Ectodermal cell (in vitro differentiated cells): ENCODE measurements around the gene ANTXRL.

Experiments
- H3K27ac ChIP-seq: 2 replicates; pipeline ENCODE4 v1.7.0; 2013; ENCODE audit warnings: mild to moderate bottlenecking, low read depth, low read length; ENCODE audit not compliant: insufficient read depth, poor library complexity, severe bottlenecking
- H3K27me3 ChIP-seq: 2 replicates; pipeline ENCODE4 v1.7.0; 2013; ENCODE audit warnings: mild to moderate bottlenecking, low read length; ENCODE audit not compliant: insufficient read depth, control insufficient read depth, poor library complexity, severe bottlenecking
- H3K36me3 ChIP-seq: one replicate; pipeline ENCODE4 v1.7.0; 2013; ENCODE audit warnings: low read length; ENCODE audit not compliant: control insufficient read depth, insufficient read depth
- H3K4me1 ChIP-seq: one replicate; pipeline ENCODE4 v1.7.0; 2013; ENCODE audit warnings: low read length; ENCODE audit not compliant: control insufficient read depth, insufficient read depth
- H3K4me3 ChIP-seq: 2 replicates; pipeline ENCODE4 v1.7.0; 2013; ENCODE audit warnings: low read depth, low read length, control low read depth; ENCODE audit not compliant: insufficient read depth
- H3K9me3 ChIP-seq: 2 replicates; pipeline ENCODE4 v1.7.0; 2013; ENCODE audit warnings: mild to moderate bottlenecking, low read length, moderate library complexity; ENCODE audit not compliant: control insufficient read depth
- WGBS, 2 experiments: methylation state at CpG; one replicate each; pipeline ENCODE4 v1.1.7; 2013; ENCODE audit warnings: missing lambda C conversion rate in 2 of 2; 5-methylcytosine and 5-hydroxymethylcytosine counted together

Gene ANTXRL

GRCh38 chr10:46318799-46319198 is 32.0 kb downstream of the ANTXRL start:
- no peaks in the 10 kb centered on the region for H3K9me3 ChIP-seq
- no peaks in the 10 kb centered on the region for H3K36me3 ChIP-seq
- 91 to 93% methylated on average over 4 of the region's 4 CpGs for WGBS, 2 experiments
- H3K4me3 ChIP-seq: no peak overlapping the region
- no peaks in the 10 kb centered on the region for H3K4me1 ChIP-seq
- H3K27me3 ChIP-seq: no peaks in the 10 kb centered on the region
- H3K27ac ChIP-seq: no peak overlapping the region

DNA sequence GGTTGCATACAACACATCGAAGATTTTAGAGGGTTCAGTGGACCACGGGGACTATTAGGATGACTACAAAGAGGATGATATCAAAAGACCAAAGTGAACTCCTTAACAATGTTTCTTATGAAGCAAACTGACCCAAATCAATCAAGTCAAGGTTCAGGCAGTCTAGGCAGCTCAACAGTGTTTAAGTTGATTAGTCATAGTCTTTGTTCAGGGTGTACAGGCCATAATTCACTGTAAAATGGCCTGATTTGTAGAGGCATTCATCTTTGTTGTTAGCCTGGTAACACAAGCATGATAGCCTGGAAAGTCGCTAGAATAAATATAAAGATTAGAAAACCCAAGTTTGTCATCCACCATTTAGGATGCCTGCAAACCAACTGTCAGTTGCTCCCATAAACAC is 32.6 kb downstream of the ANTXRL start:
- no peak overlapping the region for H3K4me3 ChIP-seq
- no peaks in the 10 kb centered on the region for H3K9me3 ChIP-seq
- H3K4me1 ChIP-seq: no peaks in the 10 kb centered on the region
- H3K27ac ChIP-seq: no peak overlapping the region
- 92 to 98% methylated on average over 3 of the region's 3 CpGs for WGBS, 2 experiments
- H3K27me3 ChIP-seq: no peaks in the 10 kb centered on the region
- H3K36me3 ChIP-seq: no peaks in the 10 kb centered on the region

DNA sequence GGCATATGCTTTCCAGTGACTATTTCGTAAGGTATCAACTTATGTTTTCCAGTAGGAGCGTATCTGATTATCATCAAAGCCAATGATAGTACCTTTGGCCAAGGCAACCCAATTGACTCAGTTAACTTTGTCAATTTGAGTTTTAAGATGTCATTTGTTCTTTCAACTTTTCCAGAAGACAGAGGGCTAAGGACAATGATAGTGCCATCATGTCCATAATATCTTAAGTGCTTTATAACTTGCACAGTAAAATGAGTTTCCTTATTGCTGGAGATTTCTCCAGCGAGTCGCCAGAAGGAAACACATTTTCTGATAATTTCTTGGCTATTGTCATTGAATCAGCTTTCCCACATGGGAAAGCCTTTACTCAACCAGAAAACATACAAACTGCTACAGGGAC is 35.0 kb downstream of the ANTXRL start:
- Histone ChIP-seq H3K27me3 (no peaks in the 10 kb centered on the region), H3K4me1 (no peaks in the 10 kb centered on the region), H3K27ac (no peak overlapping the region), H3K9me3 (no peaks in the 10 kb centered on the region), H3K36me3 (no peaks in the 10 kb centered on the region), H3K4me3 (no peak overlapping the region)
- WGBS, 2 experiments: 98% methylated on average over 4 of the region's 4 CpGs

DNA sequence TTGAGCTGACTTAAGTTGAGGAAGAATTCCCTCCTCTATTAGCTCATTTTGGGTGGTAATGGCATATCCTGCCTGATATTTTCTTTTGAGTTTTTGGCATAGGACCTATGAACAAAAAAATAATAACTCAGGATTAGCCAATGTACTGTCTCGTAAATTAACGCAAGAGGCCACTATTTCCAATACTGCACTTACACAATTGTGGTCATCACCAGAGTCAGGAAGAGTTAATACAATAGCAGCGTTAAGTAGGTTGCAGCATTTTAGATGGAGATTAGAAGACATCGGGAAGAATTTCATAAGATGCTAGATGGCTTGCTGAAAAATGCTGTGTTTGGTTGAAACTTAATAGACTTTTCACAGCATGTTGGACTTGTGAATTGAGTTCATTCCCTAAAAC is 36.4 kb downstream of the ANTXRL start:
- Histone ChIP-seq H3K27me3 (no peaks in the 10 kb centered on the region), H3K4me3 (no peak overlapping the region), H3K36me3 (no peaks in the 10 kb centered on the region), H3K27ac (no peak overlapping the region), H3K4me1 (no peaks in the 10 kb centered on the region), H3K9me3 (no peaks in the 10 kb centered on the region)
- WGBS, 2 experiments: 95 to 98% methylated on average over 4 of the region's 4 CpGs

GRCh38 chr10:46325021-46325420 is 38.2 kb downstream of the ANTXRL start:
- no peak overlapping the region for H3K27ac ChIP-seq
- H3K36me3 ChIP-seq: no peaks in the 10 kb centered on the region
- no peak overlapping the region for H3K4me3 ChIP-seq
- WGBS, 2 experiments: 100% methylated on average over 1 of the region's 1 CpG
- no peaks in the 10 kb centered on the region for H3K27me3 ChIP-seq
- peaks cover 4% of the 10 kb centered on the region for H3K4me1 ChIP-seq
- no peaks in the 10 kb centered on the region for H3K9me3 ChIP-seq

DNA sequence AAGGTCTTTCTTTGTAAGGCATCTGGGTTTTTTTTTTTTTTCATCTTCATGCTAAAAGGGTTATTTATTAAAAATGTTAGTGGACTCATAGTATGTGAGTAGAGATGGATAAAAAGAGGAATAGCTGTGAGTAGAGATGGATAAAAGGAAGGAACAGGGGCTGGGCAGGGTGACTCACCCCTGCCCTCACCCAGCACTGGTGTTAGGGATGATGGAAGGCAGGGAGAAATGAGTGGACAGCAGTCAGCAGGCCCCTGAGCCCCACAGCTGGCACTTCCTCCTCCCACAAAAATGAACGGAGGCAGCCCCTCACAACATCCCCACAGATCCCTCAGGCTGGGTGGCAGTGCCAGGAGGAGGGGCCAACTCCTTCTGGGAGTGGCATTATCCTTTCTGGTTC is 39.3 kb downstream of the ANTXRL start:
- no peaks in the 10 kb centered on the region for H3K27me3 ChIP-seq
- WGBS, 2 experiments: 85 to 100% methylated on average over 1 of the region's 1 CpG
- no peaks in the 10 kb centered on the region for H3K9me3 ChIP-seq
- H3K27ac ChIP-seq: no peak overlapping the region
- no peak overlapping the region for H3K4me3 ChIP-seq
- H3K4me1 ChIP-seq: peaks cover 4% of the 10 kb centered on the region
- H3K36me3 ChIP-seq: no peaks in the 10 kb centered on the region

GRCh38 chr10:46326971-46327370 is 40.2 kb downstream of the ANTXRL start:
- Histone ChIP-seq H3K4me1 (peaks cover 4% of the 10 kb centered on the region), H3K36me3 (no peaks in the 10 kb centered on the region), H3K4me3 (no peak overlapping the region), H3K27ac (no peak overlapping the region), H3K27me3 (no peaks in the 10 kb centered on the region), H3K9me3 (no peaks in the 10 kb centered on the region)
- 93 to 94% methylated on average over 4 of the region's 4 CpGs for WGBS, 2 experiments

DNA sequence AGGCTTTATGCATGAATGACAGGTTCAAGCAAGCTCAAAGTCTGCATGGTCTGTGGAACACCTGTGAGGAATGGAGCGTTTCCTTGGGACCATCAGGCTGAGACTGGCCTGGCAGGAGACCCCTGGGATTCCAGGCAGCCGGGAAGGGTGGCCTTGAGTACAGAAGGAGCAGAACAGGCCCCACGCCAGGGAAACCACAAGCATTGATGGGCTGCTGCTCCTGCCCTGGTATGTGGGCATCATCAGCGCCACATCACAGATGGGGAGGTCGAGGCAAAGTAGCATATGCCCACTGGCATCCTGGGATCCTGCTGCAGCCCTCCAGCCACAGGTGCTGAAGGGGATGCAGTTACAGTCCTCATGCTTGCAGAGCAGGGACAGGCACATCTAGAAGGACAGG is 40.9 kb downstream of the ANTXRL start:
- Histone ChIP-seq H3K9me3 (no peaks in the 10 kb centered on the region), H3K27me3 (no peaks in the 10 kb centered on the region), H3K4me3 (no peak overlapping the region), H3K4me1 (peaks cover 4% of the 10 kb centered on the region), H3K27ac (no peak overlapping the region), H3K36me3 (no peaks in the 10 kb centered on the region)
- 93 to 94% methylated on average over 5 of the region's 5 CpGs for WGBS, 2 experiments

- no peaks in the 10 kb centered on the region for H3K36me3 ChIP-seq
- H3K27ac ChIP-seq: no peak overlapping the region
- H3K4me3 ChIP-seq: no peak overlapping the region
- no peaks in the 10 kb centered on the region for H3K27me3 ChIP-seq
- WGBS, 2 experiments: 83% methylated on average over 9 of the region's 9 CpGs
- peaks cover 4% of the 10 kb centered on the region for H3K4me1 ChIP-seq
- no peaks in the 10 kb centered on the region for H3K9me3 ChIP-seq
Measured at GRCh38 chr10:46328853-46329689, 42.3 kb downstream of the ANTXRL start.

GRCh38 chr10:46329690-46330016 is 42.9 kb downstream of the ANTXRL start:
- H3K36me3 ChIP-seq: no peaks in the 10 kb centered on the region
- no peak overlapping the region for H3K4me3 ChIP-seq
- no peaks in the 10 kb centered on the region for H3K9me3 ChIP-seq
- H3K4me1 ChIP-seq: peaks cover 4% of the 10 kb centered on the region
- H3K27me3 ChIP-seq: no peaks in the 10 kb centered on the region
- H3K27ac ChIP-seq: no peak overlapping the region
- 43 to 46% methylated on average over 8 of the region's 8 CpGs for WGBS, 2 experiments

- WGBS, 2 experiments: 86 to 95% methylated on average over 3 of the region's 3 CpGs
- H3K9me3 ChIP-seq: no peaks in the 10 kb centered on the region
- H3K27ac ChIP-seq: no peak overlapping the region
- H3K36me3 ChIP-seq: no peaks in the 10 kb centered on the region
- H3K4me1 ChIP-seq: peaks cover 4% of the 10 kb centered on the region
- no peak overlapping the region for H3K4me3 ChIP-seq
- H3K27me3 ChIP-seq: no peaks in the 10 kb centered on the region
Measured at GRCh38 chr10:46330894-46331293, 44.1 kb downstream of the ANTXRL start.
